Kidney epithelial cell (primary cell): ENCODE data around the gene ENTPD6. TPM values are rescaled to one million over a fixed set of nuclear protein-coding genes. Genes with fewer than 3 reads are reported as not detected.
"Not testable (repeated sequence)": the region's sequence is repeated elsewhere in the genome, so short reads cannot be mapped to it uniquely, and the experiment has no call there.

ENCODE experiments used
- DNase-seq: peaks from one replicate; pipeline ENCODE4 v3.0.0-alpha.2; 2010; ENCODE audit warnings: low read depth
- H3K27me3 ChIP-seq: 2 replicates; pipeline ENCODE4 v1.6.0; 2011; ENCODE audit warnings: low read length; ENCODE audit not compliant: control insufficient read depth, insufficient read depth
- H3K36me3 ChIP-seq: 2 replicates; pipeline ENCODE4 v1.5.1; 2011; ENCODE audit warnings: low read length; ENCODE audit not compliant: control insufficient read depth, insufficient read depth
- H3K4me3 ChIP-seq: 2 replicates; pipeline ENCODE4 v1.5.1; 2011; ENCODE audit warnings: low read depth, mild to moderate bottlenecking, control low read depth, low read length
- total RNA-seq: library from RNA; depleted of rRNA; stranded (reverse); fragments of >200 nt; gene quantifications from 2 replicates; pipeline ENCODE4 v1.2.3, GENCODE V29; 2015
- TF ChIP-seq, protein P1 (sequence below): IDR thresholded peaks from 2 replicates; pipeline ENCODE4 v1.5.1; 2011; ENCODE audit warnings: mild to moderate bottlenecking, moderate library complexity, low read length, control low read depth, inconsistent platforms; ENCODE audit not compliant: insufficient read depth, poor library complexity, severe bottlenecking

The ENTPD6 gene
- total RNA-seq, 1 donor from 2014 or later, result 80.1 TPM

- DNase-seq, result no peak
- Histone ChIP-seq H3K4me3 (no peak overlapping the region), H3K36me3 (peaks cover 1% of the 10 kb centered on the region), H3K27me3 (no peaks in the 10 kb centered on the region)
- TF ChIP-seq, protein P1, sequence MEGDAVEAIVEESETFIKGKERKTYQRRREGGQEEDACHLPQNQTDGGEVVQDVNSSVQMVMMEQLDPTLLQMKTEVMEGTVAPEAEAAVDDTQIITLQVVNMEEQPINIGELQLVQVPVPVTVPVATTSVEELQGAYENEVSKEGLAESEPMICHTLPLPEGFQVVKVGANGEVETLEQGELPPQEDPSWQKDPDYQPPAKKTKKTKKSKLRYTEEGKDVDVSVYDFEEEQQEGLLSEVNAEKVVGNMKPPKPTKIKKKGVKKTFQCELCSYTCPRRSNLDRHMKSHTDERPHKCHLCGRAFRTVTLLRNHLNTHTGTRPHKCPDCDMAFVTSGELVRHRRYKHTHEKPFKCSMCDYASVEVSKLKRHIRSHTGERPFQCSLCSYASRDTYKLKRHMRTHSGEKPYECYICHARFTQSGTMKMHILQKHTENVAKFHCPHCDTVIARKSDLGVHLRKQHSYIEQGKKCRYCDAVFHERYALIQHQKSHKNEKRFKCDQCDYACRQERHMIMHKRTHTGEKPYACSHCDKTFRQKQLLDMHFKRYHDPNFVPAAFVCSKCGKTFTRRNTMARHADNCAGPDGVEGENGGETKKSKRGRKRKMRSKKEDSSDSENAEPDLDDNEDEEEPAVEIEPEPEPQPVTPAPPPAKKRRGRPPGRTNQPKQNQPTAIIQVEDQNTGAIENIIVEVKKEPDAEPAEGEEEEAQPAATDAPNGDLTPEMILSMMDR, result no peak
Measured at GRCh38 chr20:25258828-25259227, 63.3 kb downstream of the ENTPD6 start.

DNA sequence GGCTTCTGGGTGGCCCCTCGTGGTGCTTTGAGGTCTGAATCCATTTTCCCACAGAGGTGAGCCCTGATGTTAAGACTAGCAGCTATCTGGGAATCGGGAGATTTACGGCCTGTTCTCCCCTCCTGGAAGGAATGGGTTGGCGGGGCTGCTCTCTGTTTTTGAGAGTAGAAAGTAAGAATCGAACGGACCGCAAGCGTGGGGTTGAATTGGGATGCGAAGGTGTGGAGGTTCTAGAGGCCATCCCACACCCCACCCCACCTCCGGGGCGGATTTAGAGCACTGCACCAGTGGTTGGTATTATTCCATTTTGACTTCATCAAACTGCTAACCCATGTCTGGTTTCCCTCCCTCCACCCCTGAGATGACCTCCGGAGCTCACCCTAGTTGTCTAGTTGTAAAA, 63.8 kb downstream of the ENTPD6 start:
- Histone ChIP-seq H3K36me3 (peaks cover 1% of the 10 kb centered on the region), H3K27me3 (no peaks in the 10 kb centered on the region), H3K4me3 (no peak overlapping the region)
- TF ChIP-seq, protein P1, result no peak
- DNase-seq, result no peak

DNA sequence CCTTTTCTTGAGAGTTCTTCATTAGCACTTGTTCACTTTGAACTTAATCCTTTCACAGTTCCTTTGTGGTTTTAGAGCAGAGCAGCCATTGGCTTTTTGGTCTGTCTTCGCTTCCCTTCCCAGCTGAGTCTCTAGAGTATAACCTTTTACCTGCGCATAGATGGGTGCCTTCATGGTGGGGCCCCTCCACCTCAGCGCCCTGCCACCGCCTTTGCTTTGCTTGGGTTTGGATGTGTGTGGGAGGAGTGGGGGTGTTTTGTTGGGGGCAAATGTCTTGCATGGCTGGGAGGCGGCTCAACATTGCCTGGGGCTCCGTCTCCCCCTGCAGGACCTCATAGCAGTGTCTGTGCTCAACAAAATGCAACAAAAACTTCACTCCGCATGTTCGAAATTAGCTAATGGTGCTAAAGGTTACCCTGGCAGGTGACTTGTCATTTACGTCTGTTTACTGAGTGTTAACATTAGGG, 64.3 kb downstream of the ENTPD6 start:
- DNase-seq, result no peak
- peaks cover 1% of the 10 kb centered on the region for H3K36me3 ChIP-seq
- TF ChIP-seq, protein P1, result no peak
- H3K27me3 ChIP-seq, result no peaks in the 10 kb centered on the region
- no peak overlapping the region for H3K4me3 ChIP-seq

- H3K27me3 ChIP-seq, DNase-seq, H3K4me3 ChIP-seq, H3K36me3 ChIP-seq: not testable (repeated sequence)
Measured at GRCh38 chr20:25260770-25261437, 65.4 kb downstream of the ENTPD6 start.

- DNase-seq, result no peak
- H3K4me3 ChIP-seq, result no peak overlapping the region
- no peaks in the 10 kb centered on the region for H3K27me3 ChIP-seq
- no peaks in the 10 kb centered on the region for H3K36me3 ChIP-seq
- TF ChIP-seq, protein P1, result no peak
Measured at GRCh38 chr20:25269057-25269832, 73.7 kb downstream of the ENTPD6 start.

DNA sequence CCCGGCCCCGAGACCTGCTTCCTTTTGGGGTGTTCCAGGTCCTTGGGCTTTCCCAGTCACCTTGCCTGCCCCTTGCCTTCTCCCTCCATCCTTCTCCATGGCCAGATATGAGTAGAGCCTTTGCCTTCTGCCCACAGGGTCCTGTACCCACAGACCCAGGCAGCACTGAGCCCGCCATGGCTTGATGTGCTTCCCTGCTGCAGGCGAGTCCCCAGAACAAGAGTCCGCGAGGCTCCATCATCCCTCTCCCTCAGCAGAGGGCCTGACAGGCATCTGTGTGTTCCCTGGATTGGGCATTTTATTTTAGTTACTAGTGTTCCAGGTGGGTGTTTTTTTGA, 74.3 kb downstream of the ENTPD6 start:
- no peak for DNase-seq
- Histone ChIP-seq H3K4me3 (no peak overlapping the region), H3K36me3 (peaks cover 1% of the 10 kb centered on the region), H3K27me3 (no peaks in the 10 kb centered on the region)
- TF ChIP-seq, protein P1, result no peak
